ENCODE data around the gene DOK6.

DNA sequence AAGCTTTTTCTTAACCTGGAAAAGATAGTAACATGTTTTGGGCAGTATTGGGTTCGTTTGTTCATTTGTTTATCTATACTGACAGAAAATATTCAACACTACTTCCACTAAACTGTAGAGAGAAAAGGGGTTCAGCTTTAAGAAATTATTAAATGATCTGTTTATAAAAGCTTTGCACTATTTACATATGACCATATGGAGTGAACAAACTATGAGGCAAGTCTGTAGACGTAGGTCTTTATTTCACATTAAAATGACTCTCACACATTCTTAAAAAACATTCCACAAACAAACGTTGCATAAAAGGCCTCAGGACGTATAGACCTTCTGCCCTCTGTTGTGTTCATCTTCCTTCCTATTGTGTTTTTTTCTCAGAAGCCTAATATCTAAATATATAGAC, 452.4 kb downstream of the DOK6 start:
- TF ChIP-seq, protein P1, sequence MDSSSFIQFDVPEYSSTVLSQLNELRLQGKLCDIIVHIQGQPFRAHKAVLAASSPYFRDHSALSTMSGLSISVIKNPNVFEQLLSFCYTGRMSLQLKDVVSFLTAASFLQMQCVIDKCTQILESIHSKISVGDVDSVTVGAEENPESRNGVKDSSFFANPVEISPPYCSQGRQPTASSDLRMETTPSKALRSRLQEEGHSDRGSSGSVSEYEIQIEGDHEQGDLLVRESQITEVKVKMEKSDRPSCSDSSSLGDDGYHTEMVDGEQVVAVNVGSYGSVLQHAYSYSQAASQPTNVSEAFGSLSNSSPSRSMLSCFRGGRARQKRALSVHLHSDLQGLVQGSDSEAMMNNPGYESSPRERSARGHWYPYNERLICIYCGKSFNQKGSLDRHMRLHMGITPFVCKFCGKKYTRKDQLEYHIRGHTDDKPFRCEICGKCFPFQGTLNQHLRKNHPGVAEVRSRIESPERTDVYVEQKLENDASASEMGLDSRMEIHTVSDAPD (CRISPR knock-in tag; IDR thresholded peaks at IDR 0.05): no peak
- TF ChIP-seq, protein P2, sequence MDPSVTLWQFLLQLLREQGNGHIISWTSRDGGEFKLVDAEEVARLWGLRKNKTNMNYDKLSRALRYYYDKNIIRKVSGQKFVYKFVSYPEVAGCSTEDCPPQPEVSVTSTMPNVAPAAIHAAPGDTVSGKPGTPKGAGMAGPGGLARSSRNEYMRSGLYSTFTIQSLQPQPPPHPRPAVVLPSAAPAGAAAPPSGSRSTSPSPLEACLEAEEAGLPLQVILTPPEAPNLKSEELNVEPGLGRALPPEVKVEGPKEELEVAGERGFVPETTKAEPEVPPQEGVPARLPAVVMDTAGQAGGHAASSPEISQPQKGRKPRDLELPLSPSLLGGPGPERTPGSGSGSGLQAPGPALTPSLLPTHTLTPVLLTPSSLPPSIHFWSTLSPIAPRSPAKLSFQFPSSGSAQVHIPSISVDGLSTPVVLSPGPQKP (CRISPR knock-in tag; IDR thresholded peaks at IDR 0.05): no peak
- no peak for TF ChIP-seq EP300 (IDR thresholded peaks at IDR 0.05; ENCODE audit: low read length)
- no peak for TF ChIP-seq ZNF274 (IDR thresholded peaks at IDR 0.05; ENCODE audit: borderline replicate concordance, low read depth, low read length)
- TF ChIP-seq, protein P3, sequence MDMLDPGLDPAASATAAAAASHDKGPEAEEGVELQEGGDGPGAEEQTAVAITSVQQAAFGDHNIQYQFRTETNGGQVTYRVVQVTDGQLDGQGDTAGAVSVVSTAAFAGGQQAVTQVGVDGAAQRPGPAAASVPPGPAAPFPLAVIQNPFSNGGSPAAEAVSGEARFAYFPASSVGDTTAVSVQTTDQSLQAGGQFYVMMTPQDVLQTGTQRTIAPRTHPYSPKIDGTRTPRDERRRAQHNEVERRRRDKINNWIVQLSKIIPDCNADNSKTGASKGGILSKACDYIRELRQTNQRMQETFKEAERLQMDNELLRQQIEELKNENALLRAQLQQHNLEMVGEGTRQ (CRISPR knock-in tag; IDR thresholded peaks at IDR 0.05): no peak
